ENCODE measurements around the gene MIER1.
"Not testable (repeated sequence)": the region's sequence is repeated elsewhere in the genome, so short reads cannot be mapped to it uniquely, and the experiment has no call there.

The MIER1 gene

GRCh38 chr1:66940981-66941380, 16.2 kb downstream of the MIER1 start:
- DNase-seq = no peak

- DNase-seq = no peak
Observed at GRCh38 chr1:66943361-66943969, 18.7 kb downstream of the MIER1 start.

DNA sequence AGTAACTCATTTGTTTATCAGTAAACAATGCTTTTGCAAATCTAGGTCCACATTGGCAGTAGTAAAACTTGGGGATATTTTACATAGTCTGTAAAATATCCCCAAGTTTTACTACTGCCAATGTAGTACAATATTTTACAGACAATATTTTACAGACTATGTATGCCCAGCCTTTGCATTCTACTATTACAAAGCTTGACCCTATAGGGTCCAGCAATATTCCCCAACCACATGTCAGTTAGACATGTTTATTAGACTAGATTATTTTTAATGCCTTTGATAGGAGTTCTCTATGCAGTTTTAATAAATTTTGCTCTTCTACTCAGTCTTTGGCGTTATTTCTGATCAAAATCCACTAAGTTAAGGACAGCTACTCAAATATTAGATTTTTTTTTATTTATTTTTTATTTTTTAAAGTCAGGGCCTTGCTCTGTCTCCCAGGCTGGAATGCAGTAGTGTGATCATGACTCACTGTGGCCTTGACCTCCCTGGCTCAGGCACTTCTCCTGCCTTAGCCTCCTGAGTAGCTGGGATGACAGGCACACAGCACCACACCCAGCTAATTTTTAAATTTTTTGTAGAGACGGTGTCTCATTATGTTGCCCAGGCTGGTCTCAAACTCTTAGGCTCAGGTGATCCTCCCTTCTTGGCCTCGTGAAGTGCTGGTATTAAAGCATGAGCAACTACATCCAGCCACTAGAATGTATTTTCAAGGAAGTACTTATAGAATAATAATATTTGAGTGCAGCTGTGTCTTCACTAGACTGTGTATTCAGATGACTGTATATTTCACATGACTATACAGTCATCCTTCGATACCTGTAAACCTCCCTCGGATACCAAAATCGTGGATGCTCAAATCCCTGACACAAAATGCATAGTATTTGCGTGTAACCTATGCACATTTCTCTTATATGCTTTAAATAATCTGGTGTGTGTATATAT, 19.8 kb downstream of the MIER1 start:
- no peak for DNase-seq

GRCh38 chr1:66945316-66945715, 20.5 kb downstream of the MIER1 start:
- DNase-seq = no peak

GRCh38 chr1:66947267-66947666, 22.5 kb downstream of the MIER1 start:
- no peak for DNase-seq

GRCh38 chr1:66951513-66951912, 26.7 kb downstream of the MIER1 start:
- DNase-seq = no peak

DNA sequence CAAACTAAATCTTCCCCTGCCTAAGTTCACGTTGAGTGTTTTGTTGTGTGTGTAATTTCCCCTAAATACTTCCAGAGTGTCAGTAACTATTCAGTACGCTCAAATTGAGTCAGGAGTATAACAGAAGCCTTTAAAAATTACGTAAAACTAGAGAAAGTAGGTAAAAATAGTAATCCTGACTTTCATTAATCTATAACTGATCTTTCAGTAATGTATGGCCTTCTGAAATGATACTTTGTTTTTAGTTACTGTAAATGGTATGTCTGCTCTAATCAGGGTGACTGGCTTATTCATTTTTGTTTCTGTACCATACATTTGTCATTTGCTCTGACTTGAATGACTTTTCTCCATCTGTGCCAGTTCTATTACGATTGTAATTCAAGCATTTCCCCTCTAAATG, 29.4 kb downstream of the MIER1 start:
- no peak for DNase-seq

DNA sequence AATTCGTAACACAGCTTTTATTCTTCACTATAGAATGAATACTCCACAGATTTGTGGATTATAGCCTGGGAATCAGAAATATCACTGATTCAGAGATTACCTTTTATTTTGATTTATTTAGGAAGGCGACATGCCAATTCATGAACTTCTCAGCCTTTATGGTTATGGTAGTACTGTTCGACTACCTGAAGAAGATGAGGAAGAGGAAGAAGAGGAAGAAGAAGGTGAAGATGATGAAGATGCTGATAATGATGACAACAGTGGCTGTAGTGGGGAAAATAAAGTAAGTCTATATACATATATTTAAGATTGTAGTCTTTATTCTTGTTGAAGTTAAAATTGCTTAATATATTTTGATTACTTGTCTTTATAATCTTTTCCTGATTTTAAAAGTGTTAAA, 33.1 kb downstream of the MIER1 start:
- DNase-seq = no peak

- DNase-seq = not testable (repeated sequence)
Observed at GRCh38 chr1:66966188-66966873, 41.5 kb downstream of the MIER1 start.

GRCh38 chr1:66968574-66968973, 43.8 kb downstream of the MIER1 start:
- no peak for DNase-seq

GRCh38 chr1:66978201-66978600, 53.4 kb downstream of the MIER1 start:
- DNase-seq = no peak

DNA sequence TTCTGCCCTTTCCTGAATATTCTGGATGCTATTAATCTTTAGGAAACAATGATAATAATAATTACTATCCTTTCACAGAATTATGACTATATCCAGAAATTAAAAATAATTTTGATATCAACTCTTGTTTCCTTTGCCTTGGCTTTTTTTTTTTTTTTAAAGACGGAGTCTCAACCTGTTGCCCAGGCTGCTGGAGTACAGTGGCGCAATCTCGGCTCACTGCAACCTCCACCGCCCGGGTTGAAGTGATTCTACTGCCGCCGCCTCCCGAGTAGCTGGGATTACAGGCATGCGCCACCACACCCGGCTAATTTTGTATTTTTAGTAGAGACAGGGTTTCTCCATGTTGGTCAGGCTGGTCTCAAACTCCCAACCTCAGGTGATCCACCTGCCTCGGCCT, 54.8 kb downstream of the MIER1 start:
- not testable (repeated sequence) for DNase-seq

DNA sequence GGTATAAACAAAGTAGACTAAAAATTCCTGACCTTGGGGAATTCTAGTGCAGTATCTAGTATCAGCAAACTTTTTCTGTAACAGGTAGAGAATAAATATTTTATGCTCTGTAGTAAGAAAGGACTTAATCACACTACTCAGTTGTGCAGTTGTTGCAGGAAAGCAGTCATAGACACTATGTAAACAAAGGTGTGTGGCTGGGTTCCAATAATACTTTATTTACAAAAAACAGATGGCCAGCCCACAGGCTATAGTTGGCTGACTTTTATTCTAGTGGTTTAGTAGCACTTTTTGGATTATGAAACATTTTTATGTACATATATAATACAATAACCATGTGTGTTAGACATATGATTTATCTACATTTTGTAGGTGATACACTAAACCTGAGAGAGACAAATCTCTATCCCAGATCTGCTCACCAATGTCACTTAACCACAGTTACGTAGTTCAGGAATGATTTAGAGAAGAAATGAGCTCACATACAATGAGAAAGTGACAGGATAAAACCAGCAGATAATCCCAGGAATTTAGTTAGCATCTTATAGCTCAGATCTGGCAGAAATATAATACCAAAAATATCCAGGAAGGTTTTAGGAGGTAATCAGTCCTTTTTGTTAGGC, 56.1 kb downstream of the MIER1 start:
- no peak for DNase-seq

GRCh38 chr1:66981679-66982078, 56.9 kb downstream of the MIER1 start:
- peak in 1 of 2 experiments; percentile 18 for DNase-seq

DNA sequence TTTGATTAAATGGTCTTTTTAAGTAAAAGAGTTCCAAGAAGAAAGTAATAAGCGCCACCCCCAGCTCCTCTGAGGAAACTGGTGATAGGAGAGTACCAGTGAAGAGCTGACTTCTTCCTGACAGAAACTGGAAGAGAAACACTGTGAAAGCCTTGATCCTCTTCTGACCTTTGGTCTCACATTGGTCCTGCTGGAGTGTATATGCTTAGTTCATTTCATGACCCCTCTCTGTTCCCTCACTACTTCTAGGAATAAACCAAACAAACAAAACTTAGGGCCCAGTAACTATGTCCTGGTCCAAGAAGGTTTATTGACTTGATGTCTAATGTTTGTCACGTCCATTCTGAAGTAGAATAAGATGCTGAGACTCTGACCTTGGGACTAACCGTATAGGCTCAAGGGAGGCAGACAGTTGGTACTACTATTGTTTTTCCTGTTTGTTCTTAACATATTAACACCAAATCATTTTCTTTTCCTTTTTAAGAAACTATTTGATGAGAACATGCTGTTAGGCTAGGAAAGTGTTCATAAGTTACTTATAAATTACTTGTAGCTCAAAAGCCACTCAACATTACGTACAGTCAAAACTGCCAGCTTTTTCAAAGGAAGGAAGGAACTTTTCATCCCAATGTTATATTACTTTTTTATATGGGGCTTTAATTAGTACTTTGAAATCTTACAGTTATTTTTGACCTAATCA, 57.9 kb downstream of the MIER1 start:
- DNase-seq = no peak

- no peak for DNase-seq
Observed at GRCh38 chr1:66984491-66984890, 59.7 kb downstream of the MIER1 start.

DNA sequence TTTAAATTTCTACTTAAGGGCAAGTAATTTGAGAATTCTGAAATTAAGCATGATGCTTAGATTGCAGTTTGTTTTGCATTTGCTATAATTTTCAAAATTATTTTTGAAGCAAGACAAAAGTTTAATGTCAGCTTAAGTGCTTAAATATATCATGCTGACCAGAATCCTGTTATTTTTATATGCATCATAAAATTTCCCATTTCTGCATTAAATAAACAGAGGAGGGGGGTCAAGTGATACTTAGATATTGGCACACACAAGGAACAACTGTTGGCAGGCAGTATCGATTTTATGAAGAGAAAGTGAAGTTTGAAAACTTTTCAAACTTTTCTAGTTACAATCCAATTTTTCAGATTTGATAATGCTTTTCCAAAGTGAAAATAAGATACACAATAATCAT, 61.0 kb downstream of the MIER1 start:
- no peak for DNase-seq

DNA sequence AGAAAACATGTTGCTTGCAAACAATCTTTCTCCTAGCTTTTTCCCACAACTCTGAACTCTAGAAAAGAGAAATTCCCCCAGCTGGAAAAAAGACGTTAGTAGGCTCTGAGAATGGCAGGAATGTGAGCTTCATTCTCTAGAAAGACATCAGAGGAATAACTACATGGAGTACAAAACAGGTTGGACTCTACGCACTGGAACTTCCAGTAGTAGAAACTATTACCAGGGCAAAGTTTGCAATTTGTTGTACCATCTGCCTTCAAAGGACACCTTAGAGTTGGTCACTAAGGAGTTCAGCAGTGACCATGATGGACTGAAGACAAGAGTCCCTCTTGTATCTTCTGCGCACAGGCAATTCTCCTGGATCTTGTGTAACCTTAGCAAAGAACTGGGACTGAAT, 68.3 kb downstream of the MIER1 start:
- no peak for DNase-seq

DNA sequence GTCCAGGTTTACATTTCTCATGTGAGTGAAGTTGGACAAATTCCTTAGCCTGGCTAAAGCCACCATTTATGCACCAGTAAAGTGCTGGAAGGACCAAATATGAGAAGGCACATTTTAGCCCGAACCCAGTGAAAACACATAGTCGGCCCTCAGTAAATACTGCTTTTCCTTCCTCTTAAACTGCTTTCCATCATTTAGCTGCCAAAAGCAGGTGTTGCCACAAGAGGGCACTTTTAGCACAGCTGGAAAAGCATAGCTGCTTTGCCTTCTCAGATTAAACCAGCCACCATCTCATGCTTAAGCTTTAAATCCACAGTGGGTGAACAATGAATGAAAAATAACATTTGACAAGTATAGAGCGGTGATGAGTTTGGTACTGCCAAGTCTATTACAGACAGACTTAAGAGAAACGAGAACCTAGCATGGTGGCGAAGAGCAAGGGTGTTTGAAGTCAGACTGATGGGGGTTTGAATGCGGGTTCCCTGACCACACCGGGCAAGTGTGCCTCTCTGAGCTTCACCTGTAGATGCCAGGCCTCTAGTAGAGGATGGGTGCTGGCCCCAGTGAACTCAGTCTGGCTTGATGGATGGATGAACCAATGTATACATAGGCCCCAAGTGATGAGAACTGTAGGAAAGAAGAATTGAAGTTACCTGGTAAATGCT, 71.4 kb downstream of the MIER1 start:
- peak; percentile 43 to 86 for DNase-seq

DNA sequence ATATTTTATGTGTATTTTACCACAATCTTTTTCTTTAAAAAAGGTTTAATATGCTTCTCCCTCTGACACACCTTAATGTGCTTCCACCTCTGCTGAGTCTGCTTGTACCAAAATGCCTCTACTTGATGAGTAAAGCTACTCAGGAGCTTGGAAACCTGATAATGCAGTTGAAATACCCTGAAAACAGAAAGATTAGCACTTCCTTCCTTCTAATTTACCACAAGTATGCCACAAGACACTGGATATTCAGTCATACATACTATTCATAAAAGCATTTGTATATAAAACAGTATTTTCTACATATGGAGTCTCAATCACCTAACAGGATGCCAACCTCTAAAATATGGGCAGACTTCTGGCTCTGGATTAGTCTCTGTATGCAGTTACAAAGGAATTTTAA, 74.2 kb downstream of the MIER1 start:
- no peak for DNase-seq

DNA sequence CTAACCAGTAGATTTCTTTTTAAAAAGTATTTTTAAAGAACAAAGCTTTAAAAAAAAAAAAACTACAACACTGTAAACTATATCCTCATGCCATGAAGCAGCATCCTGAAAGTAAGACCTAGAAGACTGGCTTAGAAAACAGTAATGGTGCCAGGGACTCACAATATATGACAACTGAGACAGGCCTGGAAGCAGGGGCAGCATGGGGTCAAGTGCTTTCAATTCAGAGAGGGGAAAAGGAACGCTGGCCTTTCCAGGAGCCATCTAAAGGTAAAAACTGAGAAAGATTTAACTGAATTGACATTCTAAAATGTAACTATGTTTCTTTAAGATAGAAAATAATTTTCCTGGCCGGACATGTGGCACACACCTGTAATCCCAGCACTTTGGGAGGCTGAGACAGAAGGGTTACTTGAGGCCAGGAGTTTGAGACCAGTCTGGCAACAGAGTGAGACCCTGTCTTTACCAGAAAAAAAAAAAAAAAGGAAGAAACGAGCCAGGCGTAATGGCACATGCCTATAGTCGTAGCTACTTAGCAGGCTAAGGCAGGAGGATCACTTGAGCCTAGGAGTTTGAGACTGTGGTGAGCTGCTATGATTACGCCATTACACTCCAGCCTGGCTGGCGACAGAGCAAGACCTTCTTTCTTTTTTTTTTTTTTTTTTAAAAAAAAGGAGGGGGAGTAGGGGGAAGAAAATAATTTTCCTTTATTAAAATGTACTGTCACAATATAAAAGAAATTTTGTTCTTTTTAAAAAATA, 75.0 kb downstream of the MIER1 start:
- DNase-seq = no peak

All from NCI-H526 (cell line).